ENCODE results near the gene ADGRG2.
A peak's percentile ranks its signal among the peaks of the same experiment; 100 is the strongest.

ADGRG2 gene

DNA sequence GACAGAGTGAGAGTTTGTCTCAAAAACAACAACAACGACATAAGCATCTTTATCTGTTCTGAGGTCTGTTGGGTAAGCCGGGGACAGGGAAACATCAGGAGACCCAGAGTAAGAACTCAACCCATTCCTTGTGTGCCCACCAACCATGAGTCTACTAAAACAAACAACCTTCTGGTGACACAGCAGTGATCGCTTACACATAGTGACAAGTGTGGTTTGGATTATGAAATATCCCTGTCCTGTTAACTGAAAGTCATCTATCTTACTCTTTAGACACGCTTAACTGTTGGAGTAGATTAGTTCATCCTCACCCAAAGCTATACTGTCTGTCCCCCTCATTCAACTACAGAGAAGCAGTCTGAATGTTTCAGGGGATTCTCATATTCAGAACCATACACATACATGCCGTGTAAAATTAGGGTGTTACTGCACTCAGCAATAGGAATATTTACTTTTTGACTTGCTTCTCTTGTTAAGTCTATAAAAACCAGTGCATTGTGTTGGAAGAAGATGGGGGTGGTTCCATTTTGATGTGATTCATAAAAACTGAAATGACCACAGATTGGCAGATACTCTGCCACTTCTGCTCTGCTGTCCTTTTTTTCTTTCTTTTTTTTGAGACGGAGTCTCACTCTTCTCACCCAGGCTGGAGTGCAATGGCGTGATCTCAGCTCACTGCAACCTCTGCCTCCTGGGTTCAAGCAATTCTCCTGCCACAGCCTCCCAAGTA lies 165.8 kb downstream of the ADGRG2 start:
- no peak for DNase-seq (ENCODE audit: low read depth, low spot score)

DNA sequence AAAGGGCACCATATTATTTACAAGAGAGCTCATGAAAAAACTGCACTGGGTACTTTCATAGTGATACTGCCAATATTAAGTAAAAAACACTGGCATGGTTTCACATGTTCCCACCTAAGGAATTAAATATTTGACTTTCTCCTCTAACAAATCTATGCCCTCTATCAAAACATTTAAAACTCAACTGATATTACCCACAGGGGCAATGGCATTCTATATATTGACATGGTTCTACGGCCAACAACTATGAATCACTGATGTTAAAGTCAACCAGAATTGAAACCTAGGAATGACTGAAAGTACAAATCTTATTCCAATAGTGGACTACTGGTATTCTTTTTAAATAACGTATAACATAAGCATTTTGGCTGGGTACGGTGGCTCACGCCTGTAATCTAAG lies 166.6 kb downstream of the ADGRG2 start:
- no peak for DNase-seq (ENCODE audit: low read depth, low spot score)

DNA sequence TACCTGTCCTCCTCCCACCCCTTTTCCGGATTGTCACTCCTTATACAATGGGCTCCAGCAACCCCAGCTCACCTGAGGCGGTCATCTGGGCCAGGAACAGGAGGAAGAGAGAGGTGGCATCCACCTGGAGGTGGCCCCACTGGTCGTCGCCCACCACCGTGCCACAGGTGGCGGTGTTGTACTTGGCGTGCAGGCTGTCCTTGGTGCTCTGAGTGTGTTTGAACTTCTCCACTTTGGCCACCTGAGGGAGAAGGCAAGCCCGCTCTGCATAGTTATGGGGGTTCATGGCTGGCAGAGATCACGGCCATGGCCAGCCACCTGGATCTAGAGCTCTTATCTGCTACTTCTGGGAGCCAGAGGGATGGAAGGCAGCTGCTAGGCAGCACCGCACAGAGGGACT lies 171.2 kb downstream of the ADGRG2 start:
- no peak for DNase-seq (ENCODE audit: low read depth, low spot score)

DNA sequence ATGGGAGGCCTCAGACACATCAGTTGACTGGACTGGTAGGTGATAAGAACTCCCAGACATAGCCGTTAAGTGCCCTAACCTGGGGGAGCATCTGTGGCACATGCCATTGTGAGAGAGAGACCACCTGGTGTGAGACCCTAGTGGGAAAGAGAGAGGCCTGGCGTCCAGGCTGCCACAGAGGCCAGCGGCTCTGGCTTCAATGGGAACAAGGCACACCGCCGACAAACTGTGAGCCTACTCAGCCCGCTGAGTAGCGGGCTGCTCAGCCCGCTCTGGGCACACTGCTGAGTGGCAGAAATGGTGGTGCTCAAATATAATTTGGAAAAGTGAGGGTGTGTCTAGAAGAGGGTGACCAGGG lies 172.3 kb downstream of the ADGRG2 start:
- no peak for DNase-seq (ENCODE audit: low read depth, low spot score)

DNA sequence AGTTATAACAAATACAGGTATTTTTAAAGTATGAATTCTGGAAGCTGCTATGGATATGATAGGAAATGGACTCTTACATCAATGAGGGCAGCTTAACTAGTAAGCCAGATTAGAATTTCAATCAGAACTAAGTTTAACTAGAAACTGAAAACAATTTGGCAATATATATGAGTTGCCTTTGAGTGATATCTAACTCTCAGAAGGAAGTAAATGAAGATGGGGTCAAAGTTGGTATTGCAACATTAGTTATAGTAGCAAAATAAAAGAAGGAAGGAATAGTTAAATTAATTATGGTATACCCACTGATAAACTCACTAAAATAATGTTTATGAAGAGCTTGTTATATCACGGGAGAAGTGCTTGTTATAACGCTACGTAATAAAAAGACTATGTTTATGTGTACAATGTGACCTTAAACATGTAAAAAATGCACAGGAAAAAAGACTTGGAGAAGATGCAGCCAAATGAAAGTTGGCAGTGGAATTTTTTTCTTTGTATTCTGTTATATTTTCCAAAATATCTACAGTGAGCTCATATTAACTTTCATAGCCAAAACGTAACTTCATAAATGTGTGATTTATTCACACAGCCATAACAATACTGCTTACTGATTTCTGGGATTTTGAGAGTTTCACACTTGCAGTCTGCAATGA lies 172.9 kb downstream of the ADGRG2 start:
- no peak for DNase-seq (ENCODE audit: low read depth, low spot score)

DNA sequence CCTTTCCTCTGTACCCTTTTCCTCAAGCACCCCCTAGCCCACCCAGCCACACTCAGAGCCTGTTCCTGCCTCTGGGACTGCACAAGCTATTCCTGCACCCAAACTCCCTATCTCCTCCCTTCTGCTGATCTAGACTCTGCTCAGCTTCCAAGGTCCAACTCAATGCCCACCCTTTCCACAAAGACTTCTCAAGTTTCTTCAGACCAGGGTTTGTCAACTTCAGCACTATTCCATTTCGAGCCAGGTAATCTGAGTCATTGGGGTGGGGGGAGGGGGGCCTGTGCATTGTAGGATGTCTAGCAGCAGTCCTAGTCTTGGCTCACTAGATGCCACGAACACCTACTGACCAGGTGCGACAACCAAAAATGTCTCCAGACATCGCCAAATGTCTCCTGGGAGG lies 175.7 kb downstream of the ADGRG2 start:
- no peak for DNase-seq (ENCODE audit: low read depth, low spot score)

DNA sequence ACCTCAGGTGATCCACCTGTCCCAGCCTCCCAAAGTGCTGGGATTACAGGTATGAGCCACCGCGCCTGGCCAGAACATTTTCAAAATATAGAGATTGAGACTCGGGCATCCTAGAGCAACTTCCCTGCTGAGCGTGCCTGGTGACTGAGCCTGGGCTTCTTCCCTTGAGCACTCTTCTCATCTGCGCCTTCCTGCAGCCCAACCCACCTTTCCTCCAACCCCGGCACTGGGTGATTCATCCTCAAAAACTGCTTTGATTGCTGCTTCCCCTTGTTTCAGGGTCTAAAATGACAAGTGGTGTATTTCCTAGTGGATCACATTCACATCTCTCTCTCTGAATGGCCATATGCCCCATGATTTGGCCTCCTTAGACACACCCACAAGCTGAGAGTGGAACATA lies 176.1 kb downstream of the ADGRG2 start:
- DNase-seq (ENCODE audit: low read depth, low spot score) = peak; percentile 20

DNA sequence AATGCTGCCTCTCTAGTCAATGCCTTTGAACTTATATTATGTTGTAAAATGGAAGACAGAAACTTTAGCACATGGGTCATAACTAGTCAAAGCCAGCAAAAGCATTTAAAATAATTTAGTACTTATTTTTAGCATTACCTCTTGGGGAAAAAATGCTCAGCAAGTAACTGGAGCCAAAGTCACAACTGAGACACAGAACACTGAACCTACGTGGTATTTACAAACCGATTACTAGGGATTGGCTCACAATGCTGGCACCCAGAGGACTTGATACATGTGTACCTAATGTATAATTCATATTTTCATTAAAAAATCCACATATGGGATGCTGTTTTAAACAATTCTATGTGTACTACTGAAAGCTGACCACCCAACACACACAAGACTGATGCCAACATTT lies 176.8 kb downstream of the ADGRG2 start:
- DNase-seq (ENCODE audit: low read depth, low spot score) = no peak

DNA sequence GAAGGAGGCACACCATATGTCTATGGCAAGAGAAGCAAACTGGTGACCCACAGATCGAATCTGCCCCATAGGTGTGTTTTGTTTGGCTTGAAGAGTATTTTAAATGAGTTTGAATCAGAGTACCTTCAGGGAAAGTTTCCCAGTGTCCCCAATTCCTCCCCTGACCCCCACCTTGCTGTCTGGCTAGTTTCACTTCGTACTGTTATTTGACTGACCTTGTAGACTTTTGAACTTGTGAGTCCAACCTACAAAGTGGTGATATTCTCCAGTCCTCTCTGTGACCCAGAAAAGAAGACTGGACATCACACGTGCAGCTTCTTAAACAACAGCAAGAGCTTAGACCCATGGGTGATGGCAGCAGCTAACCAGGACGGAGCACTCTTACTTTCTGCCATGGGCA lies 177.8 kb downstream of the ADGRG2 start:
- DNase-seq (ENCODE audit: low read depth, low spot score) = no peak

DNA sequence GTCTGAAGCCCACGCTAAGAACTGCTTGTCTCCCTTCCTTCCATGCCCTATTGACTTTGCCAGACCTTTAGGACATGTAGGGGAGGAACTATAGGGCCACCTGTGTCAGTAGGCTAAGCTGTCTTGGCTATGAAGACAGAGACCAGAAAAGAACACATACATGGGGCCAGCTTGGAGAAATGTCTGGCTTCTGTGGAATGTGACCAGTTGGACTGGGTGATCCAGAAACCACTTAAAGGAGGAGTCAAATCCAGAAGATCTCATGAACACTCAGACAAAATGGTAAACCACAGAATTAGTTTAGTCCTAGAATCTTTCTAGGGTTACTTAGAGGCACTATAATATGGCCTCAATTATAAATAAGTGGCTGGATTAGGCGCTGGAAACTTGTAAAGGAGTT lies 180.4 kb downstream of the ADGRG2 start:
- DNase-seq (ENCODE audit: low read depth, low spot score) = no peak

Data from ELF-1 (cell line).